Measurements from ENCODE around the gene DSCAM.

The DSCAM gene

DNA sequence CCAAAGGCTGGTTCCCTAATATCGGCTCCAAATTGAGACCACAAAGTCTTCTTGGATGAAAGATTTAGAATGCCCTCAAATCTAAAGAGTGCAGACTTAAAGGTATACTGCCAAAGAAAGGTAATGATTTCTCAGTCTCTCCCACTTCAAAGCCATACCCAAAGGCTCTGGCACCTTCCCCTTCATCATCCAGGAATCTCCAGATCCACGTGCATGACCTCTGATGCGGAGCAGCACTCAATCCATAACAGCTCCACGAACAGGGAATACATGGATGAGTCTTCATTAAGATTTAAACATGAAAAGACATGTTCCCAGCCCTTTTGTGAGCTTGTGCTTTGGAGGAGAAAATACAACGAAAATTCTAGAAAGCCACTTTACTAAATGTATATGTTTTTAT lies 453.9 kb downstream of the DSCAM start:
- no peak for DNase-seq
- Mint-ChIP-seq H3K4me1 (no peaks in the 10 kb centered on the region), H3K4me3 (no peak overlapping the region), H3K27me3 (peaks cover 2% of the 10 kb centered on the region), H3K27ac (no peak overlapping the region), H3K9me3 (peaks cover 10 to 15% of the 10 kb centered on the region in 2 donors)
- no peak for ATAC-seq

DNA sequence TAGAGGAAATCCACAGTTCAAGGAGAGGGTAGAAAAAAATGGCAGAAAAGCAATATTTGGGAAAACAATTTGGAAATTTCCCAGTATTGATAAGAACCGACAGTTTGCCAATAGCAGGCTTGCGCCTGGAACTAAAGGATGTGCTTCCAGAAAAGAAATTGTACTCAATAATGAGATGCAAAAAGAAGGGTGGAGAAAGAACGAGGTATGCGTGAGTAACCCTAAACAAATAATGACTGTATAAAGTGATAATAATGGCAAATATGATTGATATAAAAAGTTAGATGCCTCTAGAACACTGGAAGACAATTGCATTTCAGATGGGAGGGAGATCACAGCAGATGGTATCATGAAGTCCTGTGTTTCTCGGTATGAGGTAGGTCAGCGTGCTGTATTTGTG lies 458.9 kb downstream of the DSCAM start:
- no peak overlapping the region for H3K27ac Mint-ChIP-seq
- no peak for DNase-seq
- peaks cover 22% of the 10 kb centered on the region for H3K27me3 Mint-ChIP-seq
- peaks cover 0 to 5% of the 10 kb centered on the region in 2 donors for H3K9me3 Mint-ChIP-seq
- no peaks in the 10 kb centered on the region for H3K4me1 Mint-ChIP-seq
- no peak for ATAC-seq
- H3K4me3 Mint-ChIP-seq: no peak overlapping the region

DNA sequence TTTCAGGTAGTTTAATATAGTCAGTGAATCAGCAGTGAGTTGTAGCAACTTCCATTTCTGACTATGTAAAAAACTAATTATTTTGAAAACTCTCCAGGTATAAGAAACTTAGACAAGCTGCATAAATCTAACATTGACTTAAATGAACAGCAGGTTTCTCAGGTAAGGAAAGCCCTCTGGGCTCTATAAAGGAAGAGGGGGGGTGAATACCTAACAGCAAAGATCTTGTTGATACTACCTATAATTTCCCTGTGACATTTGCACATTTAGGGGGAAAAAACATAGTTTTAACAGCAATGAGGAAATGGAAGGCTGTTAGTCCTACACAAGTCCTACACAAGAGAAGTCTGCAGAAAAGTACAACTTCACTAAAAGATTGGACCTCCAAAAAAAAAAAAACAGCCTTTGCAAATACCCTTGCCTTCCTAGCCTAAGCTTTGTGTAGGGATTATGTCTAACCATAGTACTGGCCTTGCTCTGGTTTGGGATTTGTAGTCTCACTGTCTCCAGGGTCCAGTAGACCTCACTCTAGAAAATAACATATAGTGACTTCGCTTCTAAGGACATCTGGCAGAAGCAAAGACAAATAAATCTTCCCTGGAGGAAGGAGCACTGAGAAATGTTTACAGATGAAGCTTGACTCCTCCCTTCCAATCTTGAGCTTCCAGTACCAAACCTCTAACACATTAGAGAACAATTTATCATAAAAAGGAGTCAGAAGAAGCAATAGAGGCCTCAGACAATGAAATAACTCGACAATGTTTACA lies 459.8 kb downstream of the DSCAM start:
- no peak overlapping the region for H3K4me3 Mint-ChIP-seq
- H3K27me3 Mint-ChIP-seq: peaks cover 22% of the 10 kb centered on the region
- DNase-seq (no peak), ATAC-seq (no peak)
- peaks cover 0 to 5% of the 10 kb centered on the region in 2 donors for H3K9me3 Mint-ChIP-seq
- no peaks in the 10 kb centered on the region for H3K4me1 Mint-ChIP-seq
- no peak overlapping the region for H3K27ac Mint-ChIP-seq

DNA sequence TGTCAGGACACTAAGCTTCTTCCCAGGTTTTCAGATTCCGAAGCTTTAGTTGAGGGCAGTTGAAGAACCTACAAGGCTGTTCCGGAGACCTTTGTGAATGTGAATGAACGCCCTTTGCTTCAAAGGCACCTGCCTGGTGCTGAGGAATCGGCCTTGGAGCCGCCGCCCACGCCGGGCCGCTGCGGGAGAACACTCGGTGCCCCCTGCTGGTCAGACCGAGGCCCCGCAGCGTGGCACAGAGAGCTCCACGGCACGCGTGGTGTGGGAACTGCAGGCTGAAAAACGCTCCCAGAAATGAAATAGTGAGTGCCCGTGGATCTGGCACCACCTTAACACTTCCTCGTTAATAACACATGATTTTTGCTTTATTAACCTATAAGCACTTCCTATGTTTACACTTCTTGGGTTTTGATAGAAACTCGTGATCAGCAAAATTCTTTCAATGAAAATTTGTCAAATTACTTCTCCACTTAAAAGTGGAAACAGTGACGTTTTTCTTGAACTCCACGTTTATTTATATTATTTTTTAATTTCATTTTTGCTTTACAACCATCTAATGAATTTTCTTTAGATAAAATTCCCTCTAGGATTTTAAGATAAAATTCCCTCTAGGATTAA lies 460.6 kb downstream of the DSCAM start:
- H3K27ac Mint-ChIP-seq: no peak overlapping the region

DNA sequence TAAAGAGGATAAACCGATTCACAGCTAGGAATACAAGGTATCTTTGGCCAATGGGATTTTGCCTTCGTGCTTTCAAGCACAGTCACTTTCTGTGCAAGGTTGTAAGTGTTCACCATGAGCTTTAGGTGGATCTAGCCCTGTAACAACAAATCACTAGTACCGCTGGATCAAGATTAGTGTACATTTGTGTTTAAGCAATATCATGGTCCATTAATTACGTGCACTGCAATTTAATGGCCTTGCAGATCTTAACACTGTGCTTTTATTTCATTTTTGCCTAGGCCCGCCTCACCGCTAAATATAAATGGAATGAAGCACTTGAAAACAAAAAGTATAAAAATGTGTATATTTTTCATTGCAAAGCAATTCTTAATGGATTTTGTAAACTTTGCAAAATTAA lies 461.1 kb downstream of the DSCAM start:
- DNase-seq (no peak), ATAC-seq (no peak)
- Mint-ChIP-seq H3K4me3 (no peak overlapping the region), H3K27ac (no peak overlapping the region), H3K9me3 (peaks cover 0 to 8% of the 10 kb centered on the region in 2 donors), H3K4me1 (no peaks in the 10 kb centered on the region), H3K27me3 (peaks cover 22% of the 10 kb centered on the region)

More for the DNA sequence above, 460.6 kb downstream of the DSCAM start:
- DNase-seq (peak; percentile 17 to 26), ATAC-seq (no peak)
- Mint-ChIP-seq H3K4me3 (no peak overlapping the region), H3K4me1 (no peaks in the 10 kb centered on the region), H3K9me3 (peaks cover 0 to 5% of the 10 kb centered on the region in 2 donors), H3K27me3 (peaks cover 22% of the 10 kb centered on the region)

DNA sequence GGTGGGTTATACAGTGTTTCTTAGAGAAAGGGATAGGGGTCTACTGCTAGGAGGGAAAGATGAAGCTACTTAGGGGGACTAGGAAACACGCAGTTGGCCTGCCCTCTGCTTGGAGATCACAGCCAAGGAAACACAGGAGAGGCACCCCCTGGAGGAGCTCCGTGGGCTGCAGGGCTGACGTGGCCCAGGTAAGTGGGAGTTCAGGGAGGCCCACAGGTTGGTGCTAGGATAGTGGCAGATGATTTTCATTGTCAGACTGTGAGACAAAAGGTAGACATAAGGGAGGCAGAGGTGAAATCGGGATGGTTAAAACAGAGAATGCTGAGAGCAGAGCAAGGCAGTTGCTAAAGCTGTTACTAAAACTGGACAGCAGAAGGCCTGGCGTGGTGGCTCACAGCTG lies 463.0 kb downstream of the DSCAM start:
- no peak for ATAC-seq
- Mint-ChIP-seq H3K4me1 (no peaks in the 10 kb centered on the region), H3K4me3 (no peak overlapping the region), H3K27ac (no peak overlapping the region), H3K9me3 (peaks cover 7 to 8% of the 10 kb centered on the region in 2 donors), H3K27me3 (peaks cover 22% of the 10 kb centered on the region)
- no peak for DNase-seq

DNA sequence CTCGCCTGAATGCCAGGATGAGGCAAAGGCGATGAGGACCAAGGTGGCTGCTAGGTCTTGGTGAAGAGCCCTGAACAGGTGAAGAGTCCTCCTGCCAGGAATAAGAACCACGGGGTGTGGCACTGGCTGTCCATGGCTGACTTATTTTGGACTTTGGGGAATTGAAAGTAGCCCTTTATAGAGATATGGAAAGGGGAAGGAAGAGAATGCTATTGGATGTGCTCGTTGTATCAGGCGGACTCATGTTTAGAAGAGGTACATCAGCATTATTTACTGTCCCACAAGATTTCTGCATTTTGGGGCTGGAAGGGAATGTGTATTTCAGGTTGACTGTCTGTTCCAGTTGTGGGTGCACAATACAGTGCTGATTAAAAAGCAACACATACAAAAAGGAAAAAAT lies 465.8 kb downstream of the DSCAM start:
- Mint-ChIP-seq H3K4me3 (no peak overlapping the region), H3K4me1 (no peaks in the 10 kb centered on the region), H3K27me3 (peaks cover 13% of the 10 kb centered on the region), H3K27ac (no peak overlapping the region), H3K9me3 (peaks cover 3 to 7% of the 10 kb centered on the region in 2 donors)
- DNase-seq (no peak), ATAC-seq (no peak)

DNA sequence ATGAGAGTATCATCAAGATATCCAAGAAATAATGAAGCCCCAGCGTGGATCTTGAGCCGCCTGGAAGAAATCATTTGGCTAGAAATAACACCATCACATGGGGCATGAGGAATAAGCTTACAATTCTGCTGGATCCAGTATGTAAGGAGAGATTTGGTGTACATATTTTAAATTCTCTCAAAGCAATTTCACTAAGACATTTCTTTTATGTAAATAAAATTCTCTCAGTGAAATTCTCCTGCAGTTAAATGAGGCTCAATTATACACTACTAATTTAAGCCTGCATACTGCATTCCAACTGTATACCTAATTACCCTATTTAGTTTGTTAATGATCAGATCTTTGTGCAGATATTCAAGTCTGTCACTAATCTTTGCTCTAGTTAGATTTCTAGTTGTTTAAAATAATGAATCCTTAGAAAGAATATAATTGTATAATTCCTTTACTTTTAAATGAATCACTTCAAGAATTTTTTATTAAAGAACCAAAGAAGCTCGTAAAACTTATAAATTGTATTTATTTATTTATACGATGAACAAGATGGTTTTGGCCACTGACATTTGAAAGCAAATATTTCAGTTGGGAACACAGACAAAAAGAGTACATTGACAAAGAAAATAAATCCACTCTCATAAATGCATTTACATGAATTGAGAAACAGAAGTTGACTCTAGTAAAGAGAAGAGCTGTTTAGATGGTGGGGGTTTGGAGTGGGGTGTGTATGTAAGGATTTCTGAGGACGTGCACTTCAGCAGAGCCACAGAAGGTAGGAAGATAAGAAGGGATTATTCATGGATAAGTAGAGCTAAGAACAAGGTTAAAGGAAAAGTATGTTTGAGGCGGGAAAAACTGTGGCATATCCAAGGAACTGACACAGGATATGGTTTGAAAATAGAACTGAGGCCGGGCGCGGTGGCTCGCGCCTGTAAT lies 466.8 kb downstream of the DSCAM start:
- Mint-ChIP-seq H3K4me1 (no peaks in the 10 kb centered on the region), H3K27me3 (peaks cover 13% of the 10 kb centered on the region), H3K9me3 (peaks cover 3 to 7% of the 10 kb centered on the region in 2 donors), H3K4me3 (no peak overlapping the region), H3K27ac (no peak overlapping the region)
- DNase-seq: no peak
- no peak for ATAC-seq

DNA sequence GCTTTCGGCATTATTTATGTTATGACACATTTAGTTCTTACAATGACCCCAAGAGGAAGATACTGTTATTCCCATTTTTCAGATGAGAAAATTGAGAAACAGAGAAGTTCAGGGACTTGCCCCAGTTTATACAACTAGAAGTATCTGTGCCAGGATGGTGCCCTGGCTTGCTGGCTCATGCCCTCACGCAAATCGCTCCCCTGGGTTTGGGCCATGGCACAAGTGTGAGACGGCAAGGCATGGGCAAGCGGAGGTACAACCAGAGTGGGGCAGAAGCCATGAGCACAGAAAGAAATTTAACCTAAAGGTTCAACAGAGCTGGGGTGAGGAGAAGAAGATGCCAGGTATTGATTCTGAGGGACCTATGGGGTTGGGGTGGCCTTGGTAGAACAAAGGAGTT lies 469.8 kb downstream of the DSCAM start:
- Mint-ChIP-seq H3K4me1 (no peaks in the 10 kb centered on the region), H3K9me3 (peaks cover 3 to 7% of the 10 kb centered on the region in 2 donors), H3K27ac (no peak overlapping the region), H3K27me3 (no peaks in the 10 kb centered on the region), H3K4me3 (no peak overlapping the region)
- no peak for DNase-seq
- no peak for ATAC-seq

DNA sequence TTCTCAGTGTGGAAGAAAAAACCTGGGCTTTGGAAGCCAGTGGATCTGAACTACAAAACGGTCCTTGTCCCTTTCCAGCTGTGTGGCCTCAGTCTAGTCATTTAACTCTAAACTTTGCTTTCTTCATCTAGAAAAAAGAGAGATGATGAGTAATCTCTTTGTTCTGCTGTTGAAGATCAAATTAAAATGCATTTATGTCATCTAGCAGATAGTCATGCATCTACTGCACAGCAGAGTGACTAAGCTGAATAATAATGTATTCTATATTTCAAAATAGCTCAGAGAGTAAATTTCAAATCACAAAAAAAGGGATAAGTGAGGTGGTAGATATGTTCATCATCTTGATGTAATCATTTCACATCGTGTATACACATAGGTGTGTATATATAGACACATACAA lies 473.2 kb downstream of the DSCAM start:
- no peak for ATAC-seq
- Mint-ChIP-seq H3K27ac (no peak overlapping the region), H3K4me3 (no peak overlapping the region), H3K27me3 (no peaks in the 10 kb centered on the region), H3K9me3 (no peaks in the 10 kb centered on the region), H3K4me1 (no peaks in the 10 kb centered on the region)
- no peak for DNase-seq

DNA sequence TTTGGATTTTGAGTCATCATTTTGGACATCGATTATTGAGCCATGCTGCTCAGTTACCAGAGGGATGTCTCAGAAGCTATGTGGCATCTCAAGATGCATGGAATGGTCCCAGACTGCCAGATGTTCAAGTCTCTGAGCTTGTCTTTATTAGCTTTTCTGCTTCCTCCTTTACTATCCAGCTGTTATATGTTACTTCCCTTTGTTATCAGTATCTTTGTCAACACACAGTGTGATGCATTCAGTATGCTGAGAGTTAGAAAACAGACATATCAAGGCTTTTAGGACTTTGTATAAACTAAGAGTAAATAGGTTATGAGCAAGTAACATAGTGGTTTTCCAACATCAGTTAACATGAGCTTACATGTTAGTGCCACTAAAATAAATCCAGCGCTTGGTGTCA lies 474.5 kb downstream of the DSCAM start:
- ATAC-seq (no peak), DNase-seq (no peak)
- Mint-ChIP-seq H3K4me1 (no peaks in the 10 kb centered on the region), H3K27ac (no peak overlapping the region), H3K4me3 (no peak overlapping the region), H3K27me3 (no peaks in the 10 kb centered on the region), H3K9me3 (no peaks in the 10 kb centered on the region)

DNA sequence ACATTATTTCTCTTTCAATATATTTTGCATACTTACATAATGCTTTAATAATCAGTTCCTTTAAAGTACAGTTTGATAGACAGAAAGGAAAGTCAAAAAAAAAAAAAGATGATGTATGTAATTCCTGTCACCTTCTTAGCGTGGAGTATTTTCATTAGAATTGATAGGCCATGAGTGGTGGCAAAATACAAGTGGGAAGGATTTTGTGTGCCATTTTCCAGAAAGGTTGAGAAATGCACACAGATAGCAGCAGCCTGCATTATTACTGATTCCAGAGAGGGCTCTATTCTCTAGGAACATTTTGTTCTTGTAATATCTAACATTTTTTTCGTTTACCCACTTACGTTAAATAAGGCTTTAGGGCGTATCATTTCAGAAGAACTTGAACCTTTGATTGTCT lies 475.6 kb downstream of the DSCAM start:
- Mint-ChIP-seq H3K4me3 (no peak overlapping the region), H3K27me3 (no peaks in the 10 kb centered on the region)

DNA sequence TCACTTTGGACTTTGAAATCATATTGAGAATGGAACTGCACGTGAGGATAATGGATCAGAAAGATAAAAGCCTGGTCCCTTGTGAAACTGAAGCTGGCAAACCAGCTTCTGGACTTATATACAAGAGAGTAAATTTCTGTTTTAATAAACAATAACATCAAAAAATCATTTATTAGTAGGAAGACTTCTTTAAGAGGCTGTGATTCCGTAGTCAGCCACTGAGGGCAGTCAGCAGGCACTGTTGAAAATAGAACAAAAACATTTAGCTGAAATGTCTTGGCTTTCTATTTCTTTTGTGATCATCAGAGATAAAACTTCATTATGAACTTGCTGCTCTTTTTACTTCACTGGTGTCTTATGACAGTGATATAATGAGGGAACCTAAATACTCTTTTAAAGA lies 490.3 kb downstream of the DSCAM start:
- H3K27ac Mint-ChIP-seq: no peak overlapping the region
- H3K9me3 Mint-ChIP-seq: peaks cover 0 to 1% of the 10 kb centered on the region in 2 donors
- ATAC-seq (no peak), DNase-seq (no peak)
- no peaks in the 10 kb centered on the region for H3K4me1 Mint-ChIP-seq
- no peak overlapping the region for H3K4me3 Mint-ChIP-seq
- H3K27me3 Mint-ChIP-seq: no peaks in the 10 kb centered on the region

More for the DNA sequence above, 475.6 kb downstream of the DSCAM start:
- DNase-seq: no peak
- no peaks in the 10 kb centered on the region for H3K9me3 Mint-ChIP-seq
- H3K4me1 Mint-ChIP-seq: no peaks in the 10 kb centered on the region
- no peak overlapping the region for H3K27ac Mint-ChIP-seq
- no peak for ATAC-seq

DNA sequence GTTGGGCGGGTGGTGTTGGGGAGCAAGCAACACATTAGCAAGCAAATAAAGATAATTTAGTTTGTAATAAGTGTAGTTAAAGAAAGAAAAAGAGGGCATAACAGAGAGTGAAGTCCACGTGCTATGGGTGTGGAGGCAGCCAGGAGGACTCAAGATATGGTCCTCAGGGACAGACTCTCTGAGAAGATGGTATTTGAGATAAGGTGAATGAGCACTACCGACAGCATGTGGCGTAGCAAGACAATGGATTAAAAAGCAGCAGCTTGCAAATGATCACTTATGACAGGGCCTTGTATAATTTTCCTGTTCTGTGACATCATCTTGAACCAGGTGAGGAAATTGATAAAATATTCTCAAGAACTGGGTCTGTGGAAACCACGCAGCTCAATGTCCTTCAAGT lies 491.9 kb downstream of the DSCAM start:
- H3K4me3 Mint-ChIP-seq: no peak overlapping the region
- peaks cover 4 to 7% of the 10 kb centered on the region in 2 donors for H3K9me3 Mint-ChIP-seq
- no peaks in the 10 kb centered on the region for H3K4me1 Mint-ChIP-seq
- no peak overlapping the region for H3K27ac Mint-ChIP-seq
- DNase-seq (no peak), ATAC-seq (no peak)
- H3K27me3 Mint-ChIP-seq: no peaks in the 10 kb centered on the region

DNA sequence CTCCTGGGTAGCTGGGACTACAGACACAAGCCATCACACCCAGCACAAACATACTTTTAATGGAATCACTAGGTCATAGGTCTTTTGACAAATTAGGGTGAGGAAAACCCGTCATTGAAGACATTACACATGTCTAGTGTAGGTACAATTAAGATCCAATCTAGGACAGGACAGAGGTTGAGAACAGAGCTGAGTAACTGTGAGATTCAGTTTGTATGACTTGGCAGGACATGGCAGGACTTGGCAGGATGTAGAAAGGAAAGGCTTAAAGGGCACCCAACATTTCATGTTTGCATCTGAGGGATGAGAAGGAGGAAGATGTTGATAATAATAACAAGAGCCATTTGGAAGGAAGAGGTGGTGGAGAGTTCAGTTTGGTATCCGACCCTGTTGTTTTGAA lies 496.0 kb downstream of the DSCAM start:
- DNase-seq (no peak), ATAC-seq (no peak)
- no peak overlapping the region for H3K27ac Mint-ChIP-seq
- H3K27me3 Mint-ChIP-seq: no peaks in the 10 kb centered on the region
- H3K4me3 Mint-ChIP-seq: no peak overlapping the region
- no peaks in the 10 kb centered on the region for H3K4me1 Mint-ChIP-seq
- peaks cover 4 to 7% of the 10 kb centered on the region in 2 donors for H3K9me3 Mint-ChIP-seq

DNA sequence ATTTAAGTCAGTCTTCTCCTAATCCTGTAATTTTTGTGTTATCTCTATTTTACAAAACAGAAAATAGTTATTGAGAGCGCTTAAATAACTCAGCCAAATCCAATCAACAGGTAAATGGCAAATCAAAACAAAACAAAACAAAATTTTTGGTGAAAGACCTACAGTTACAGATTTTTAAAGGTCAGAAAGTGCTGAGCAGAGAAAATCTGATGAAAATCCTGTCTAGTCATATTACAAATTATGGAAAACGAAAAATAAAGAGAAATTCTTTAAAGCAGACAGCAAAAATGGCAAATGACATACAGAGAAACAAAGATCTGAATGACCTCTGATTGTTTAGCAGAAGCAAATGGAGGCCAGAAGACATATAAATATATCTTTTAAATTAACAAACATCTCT lies 497.4 kb downstream of the DSCAM start:
- H3K4me3 Mint-ChIP-seq: no peak overlapping the region
- ATAC-seq (no peak), DNase-seq (no peak)
- H3K27ac Mint-ChIP-seq: no peak overlapping the region
- no peaks in the 10 kb centered on the region for H3K4me1 Mint-ChIP-seq
- H3K27me3 Mint-ChIP-seq: no peaks in the 10 kb centered on the region
- peaks cover 4 to 7% of the 10 kb centered on the region in 2 donors for H3K9me3 Mint-ChIP-seq
